Mammary microvascular endothelial cell (primary cell): ENCODE measurements around the gene BCAM. TPM values are rescaled to one million over a fixed set of nuclear protein-coding genes. Genes with fewer than 3 reads are reported as not detected.

Experiments
- total RNA-seq: library from RNA; depleted of rRNA; stranded (reverse); fragments of >200 nt; gene quantifications from 2 replicates; pipeline ENCODE4 v1.2.3, GENCODE V29; 2015

BCAM gene
- 22.6 and 33.0 TPM in 2 replicates for total RNA-seq

GRCh38 chr19:44808463-44809371 is at the start of gene BCAM:
Gene BCAM (plus strand): TSS chr19:44809103. CDS start chr19:44809125, 22 bp downstream.

GRCh38 chr19:44777715-44778347 is 31.1 kb upstream of the BCAM start, which contains the start of gene CBLC:
Gene CBLC (plus strand): TSS chr19:44777890. CDS start chr19:44777932, 42 bp downstream.

GRCh38 chr19:44845612-44846454 is 36.9 kb downstream of the BCAM start, which contains the start of gene NECTIN2:
Gene NECTIN2 (plus strand): TSS chr19:44846297. CDS start chr19:44846526, 229 bp downstream.

Other genes with a start within 250 kb of the BCAM start
- gene IGSF23, start 195.5 kb upstream of the BCAM start, total RNA-seq, result 1.2 and 1.3 TPM in 2 replicates
- 270 and 307 TPM in 2 replicates for gene PVR, start 165.2 kb upstream of the BCAM start, total RNA-seq
- 3.9 and 5.1 TPM in 2 replicates for gene CEACAM19, start 137.6 kb upstream of the BCAM start, total RNA-seq
- gene CEACAM16, start 110.0 kb upstream of the BCAM start, total RNA-seq, result not detected in 2 replicates
- gene BCL3, start 60.4 kb upstream of the BCAM start, total RNA-seq, result 23.0 and 27.9 TPM in 2 replicates
- gene CBLC, start 31.2 kb upstream of the BCAM start, total RNA-seq, result not detected in 2 replicates
- gene NECTIN2, start 37.2 kb downstream of the BCAM start, total RNA-seq, result 237 and 256 TPM in 2 replicates
- gene TOMM40, start 82.2 kb downstream of the BCAM start, total RNA-seq, result 120 and 129 TPM in 2 replicates
- gene APOE, start 96.7 kb downstream of the BCAM start, total RNA-seq, result 1.2 and 3.1 TPM in 2 replicates
- gene APOC1, start 105.5 kb downstream of the BCAM start, total RNA-seq, result 2.1 TPM in 1 of 2 replicates, not detected in the other
- gene APOC4, start 133.1 kb downstream of the BCAM start, total RNA-seq, result not detected in 2 replicates
- gene APOC2, start 136.9 kb downstream of the BCAM start, total RNA-seq, result not detected in 2 replicates
- 58.2 and 60.5 TPM in 2 replicates for gene CLPTM1, start 146.3 kb downstream of the BCAM start, total RNA-seq
- 19.4 and 26.3 TPM in 2 replicates for gene RELB, start 192.4 kb downstream of the BCAM start, total RNA-seq
- 37.9 and 50.6 TPM in 2 replicates for gene CLASRP, start 229.9 kb downstream of the BCAM start, total RNA-seq